GM19099 (cell line): Measurements from ENCODE around the gene PODN.

Source experiments
- POLR2A ChIP-seq: IDR thresholded peaks from 3 replicates; pipeline ENCODE4 v1.6.1; 2011; ENCODE audit warnings: low read depth; ENCODE audit not compliant: insufficient read length; ENCODE audit errors: extremely low read depth

The PODN gene

DNA sequence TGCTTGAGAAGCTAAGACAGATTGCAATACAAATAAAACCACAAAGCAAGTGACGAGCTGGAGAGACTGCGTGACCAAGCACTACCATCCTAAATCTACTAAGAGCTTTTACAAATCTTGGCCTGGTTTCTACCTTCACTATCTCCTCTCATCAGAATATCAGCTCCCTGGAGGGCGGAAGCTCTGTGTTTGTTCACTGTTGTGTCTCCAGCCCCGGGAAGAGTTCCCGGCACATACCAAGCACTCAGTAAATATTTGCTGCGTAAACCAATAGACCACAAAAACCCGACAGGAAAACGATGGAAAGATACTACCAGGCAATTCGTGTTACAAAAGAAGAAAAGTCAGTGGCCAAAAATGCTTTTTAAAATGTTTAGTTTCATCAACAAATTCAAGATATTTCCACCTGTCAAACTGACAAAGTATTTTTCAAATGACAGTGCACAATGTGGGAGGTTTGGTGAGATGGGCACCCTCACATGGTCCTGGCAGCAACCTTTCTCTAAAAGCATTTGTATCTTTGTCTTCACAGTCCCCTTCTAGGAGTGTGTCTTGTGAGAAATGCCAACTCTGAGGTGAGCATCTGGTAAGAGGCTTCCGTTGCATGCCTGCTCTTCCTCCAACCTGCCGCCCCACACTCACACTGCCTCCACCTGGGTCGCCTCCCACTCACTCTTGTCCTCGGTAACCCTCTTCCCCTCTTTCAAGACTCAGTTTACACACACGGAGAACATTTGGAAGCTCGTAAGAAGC is 45.7 kb downstream of the PODN start:
- TF ChIP-seq POLR2A, result no peak

- no peak for TF ChIP-seq POLR2A
Observed at GRCh38 chr1:53108646-53109580, 46.9 kb downstream of the PODN start.

DNA sequence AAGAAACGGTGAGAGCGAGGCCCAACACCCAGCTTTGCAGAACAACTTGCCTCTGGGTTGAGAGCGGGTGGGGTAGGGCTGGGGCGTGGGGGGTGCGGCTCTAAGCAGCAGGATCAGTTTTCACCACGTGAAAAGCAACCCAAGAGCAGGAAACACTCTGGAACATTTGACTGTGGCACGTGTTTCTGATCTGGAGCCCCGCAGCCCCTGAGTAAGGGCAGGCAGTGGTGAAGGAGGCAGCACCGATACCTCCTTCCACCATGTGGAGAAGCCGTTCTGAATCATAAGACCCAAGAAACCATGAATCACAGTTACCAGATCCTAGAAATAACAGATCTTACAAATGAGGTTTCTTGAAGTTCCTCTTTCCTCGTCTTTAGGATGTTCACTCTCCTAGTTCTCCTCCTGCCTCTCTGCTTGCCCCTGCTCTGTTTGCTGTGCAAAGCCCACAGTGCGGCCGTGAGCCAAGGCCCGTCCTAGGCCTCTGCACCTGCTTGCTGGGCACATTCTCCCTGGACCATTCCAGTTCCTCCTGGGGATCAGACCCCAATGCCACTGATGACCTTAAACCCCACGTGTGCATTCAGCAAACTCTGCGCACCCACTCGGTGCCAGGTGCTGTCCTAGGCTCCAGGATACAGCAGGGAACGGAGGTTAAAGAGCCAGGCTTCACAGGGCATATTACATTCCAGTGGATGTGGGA is 48.5 kb downstream of the PODN start:
- no peak for TF ChIP-seq POLR2A

DNA sequence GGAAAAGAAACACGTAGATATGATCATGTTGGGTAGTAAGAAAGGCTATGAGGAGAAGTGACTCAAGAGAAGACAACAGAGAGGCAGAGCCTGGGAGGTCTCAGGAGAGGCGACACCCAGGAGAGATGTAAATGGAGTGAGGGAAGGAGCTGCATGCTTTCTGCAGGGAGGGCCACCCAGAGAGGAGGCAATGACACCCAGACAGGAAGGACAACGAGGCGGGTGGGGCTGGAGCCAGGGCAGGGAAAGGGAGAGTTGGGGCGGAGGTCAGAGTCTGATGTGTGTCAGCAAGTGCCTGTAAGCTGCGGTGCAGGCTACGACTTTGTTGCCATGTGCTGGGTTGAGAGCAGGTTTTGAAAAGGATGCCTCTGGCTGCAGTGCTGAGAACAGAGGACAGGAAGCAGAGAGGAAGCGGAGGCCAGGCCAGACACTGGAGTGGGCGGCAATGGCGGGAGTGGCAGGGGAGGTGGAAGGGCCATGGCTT is 49.1 kb downstream of the PODN start:
- no peak for TF ChIP-seq POLR2A

- TF ChIP-seq POLR2A, result no peak
Observed at GRCh38 chr1:53111693-53112092, 49.7 kb downstream of the PODN start.

- no peak for TF ChIP-seq POLR2A
Observed at GRCh38 chr1:53112271-53112774, 50.3 kb downstream of the PODN start.

- TF ChIP-seq POLR2A, result no peak
Observed at GRCh38 chr1:53112861-53113260, 50.8 kb downstream of the PODN start.

DNA sequence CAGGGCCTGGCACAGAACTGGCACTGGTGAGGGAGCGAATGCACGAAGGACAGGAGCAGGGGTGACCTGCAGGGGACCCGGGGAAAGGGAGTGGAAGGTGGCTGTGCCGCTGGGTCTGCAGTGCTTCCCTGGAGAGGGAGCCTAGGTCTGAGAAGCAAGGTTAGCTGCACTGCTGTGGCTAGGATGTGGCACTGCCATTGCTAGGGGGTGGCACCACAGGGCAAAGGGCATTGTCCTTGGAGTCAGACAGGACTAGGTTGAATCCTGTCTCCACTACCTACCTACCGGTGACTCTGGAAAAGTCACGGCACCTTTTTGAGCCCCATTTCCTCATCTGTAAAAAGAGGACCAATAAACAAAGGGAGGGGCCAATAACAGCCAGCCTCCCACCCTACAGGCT is 52.1 kb downstream of the PODN start:
- TF ChIP-seq POLR2A, result no peak

DNA sequence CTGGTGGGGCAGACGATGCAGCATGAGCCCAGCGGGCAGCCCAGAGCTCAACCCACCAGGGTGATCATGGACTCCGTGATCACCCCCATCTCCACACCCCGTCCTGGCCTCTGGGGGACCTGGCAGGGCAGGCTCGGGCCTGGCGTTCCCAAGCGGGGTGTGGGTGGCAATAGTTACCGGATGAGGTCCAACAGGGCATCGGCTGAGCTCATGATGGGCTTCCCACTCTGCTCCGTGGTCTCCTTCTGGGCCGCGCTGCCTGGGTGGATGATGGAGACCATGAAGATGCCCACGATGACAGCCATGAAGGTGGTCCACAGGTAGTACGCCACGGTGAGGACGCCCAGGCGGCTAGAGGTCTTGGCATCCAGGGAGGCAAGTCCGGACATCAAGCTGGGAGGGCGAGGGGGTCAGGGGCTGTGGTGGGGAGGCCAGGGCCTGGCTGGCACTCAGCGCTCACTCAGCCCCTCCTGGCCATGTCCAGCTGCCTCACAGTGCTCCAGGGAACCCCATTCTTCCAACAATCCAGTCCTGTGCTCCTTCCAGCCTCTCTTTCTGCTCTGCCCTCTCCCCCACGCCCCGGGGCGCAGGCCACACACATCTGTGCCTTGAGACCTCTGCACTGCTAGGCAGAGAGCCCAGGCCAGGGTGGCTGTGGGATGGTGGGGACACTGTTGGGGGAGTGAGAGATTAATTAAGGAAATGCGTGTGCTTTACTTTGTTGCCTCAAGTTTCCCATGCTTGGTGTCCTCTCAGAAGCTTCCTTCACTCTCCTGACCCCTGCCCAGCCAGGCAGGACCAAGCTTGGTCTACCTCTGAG is 52.8 kb downstream of the PODN start:
- TF ChIP-seq POLR2A, result no peak

- no peak for TF ChIP-seq POLR2A
Observed at GRCh38 chr1:53115403-53116306, 53.6 kb downstream of the PODN start.

GRCh38 chr1:53116307-53116810 is 54.3 kb downstream of the PODN start:
- no peak for TF ChIP-seq POLR2A

DNA sequence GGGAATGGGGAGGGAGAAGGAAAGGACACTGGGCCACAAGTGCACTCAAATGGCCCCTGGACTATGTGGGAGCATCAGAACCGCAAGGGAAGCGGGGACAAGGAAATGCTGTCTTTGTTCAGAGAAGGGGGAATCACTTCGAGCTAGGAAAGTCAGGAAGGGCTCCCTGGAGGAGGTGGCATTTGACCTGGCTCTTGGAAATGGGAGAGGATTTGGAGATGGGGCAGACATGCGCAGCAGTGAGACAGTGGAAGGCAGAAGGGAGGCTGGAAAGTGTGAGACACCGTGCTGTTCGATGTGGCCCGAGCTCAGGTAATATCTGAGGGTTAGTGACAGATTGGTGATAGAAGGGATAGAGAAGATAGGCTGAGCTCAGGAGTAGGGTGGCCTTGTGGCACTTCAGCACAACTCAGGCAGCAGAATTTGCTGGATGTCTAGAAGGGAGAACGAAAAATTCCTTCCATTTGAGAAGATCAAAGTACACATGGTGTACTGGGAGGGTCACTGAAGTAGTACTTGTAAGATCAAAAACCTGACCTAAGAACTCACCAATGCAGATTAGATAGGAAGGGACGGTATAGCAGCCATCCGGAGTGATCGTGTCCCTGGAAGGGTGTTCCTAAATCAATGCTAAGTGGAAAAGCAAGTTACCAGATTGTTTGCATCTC is 55.1 kb downstream of the PODN start:
- TF ChIP-seq POLR2A, result no peak

GRCh38 chr1:53117836-53118235 is 55.8 kb downstream of the PODN start:
- TF ChIP-seq POLR2A, result no peak

GRCh38 chr1:53120659-53121058 is 58.6 kb downstream of the PODN start:
- TF ChIP-seq POLR2A, result no peak
